GM18502 (cell line): Measurements from ENCODE around the gene BCO1.

ENCODE experiments used
- ATAC-seq: cut with Tn5 transposase; IDR thresholded peaks from one replicate; pipeline ENCODE4 v1.9.1; 2021; ENCODE audit warnings: mild to moderate bottlenecking; ENCODE audit not compliant: unreplicated experiment, poor library complexity

BCO1 gene

DNA sequence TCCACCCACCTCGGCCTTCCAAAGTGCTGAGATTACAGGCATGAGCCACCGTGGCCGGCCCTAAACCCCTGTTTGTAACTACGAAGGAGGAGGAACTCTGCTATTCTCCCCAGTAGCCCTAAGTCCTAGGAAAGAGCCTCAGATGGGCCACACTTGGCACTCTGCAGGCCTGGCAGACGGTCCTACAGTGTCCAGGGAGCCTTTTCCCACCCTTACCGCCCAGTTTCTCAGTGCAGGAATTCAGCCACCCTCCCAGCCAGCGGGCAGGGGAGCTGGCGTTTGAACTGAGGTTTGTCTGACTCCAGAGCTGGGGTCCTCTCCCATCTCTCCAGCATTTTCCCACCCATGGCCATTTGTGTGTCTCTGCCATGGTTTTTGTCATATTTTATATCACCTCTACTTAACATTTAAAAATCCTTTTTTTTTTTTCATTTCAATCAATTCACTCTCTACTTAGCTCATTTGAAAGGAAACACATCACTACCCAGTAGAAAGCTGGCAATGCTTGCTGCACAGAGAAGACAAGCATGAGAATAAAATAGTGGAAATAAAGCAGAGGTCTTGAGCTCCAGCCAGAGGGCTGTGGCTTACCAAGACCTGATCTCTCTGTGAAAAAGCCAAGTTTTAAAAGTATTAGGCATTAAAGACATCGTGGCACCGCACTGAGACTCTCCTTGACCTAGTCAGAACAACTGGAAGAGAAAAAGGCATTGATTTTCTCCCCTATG is 34.9 kb downstream of the BCO1 start:
- ATAC-seq: no peak

GRCh38 chr16:81275064-81275532 is 36.6 kb downstream of the BCO1 start:
- no peak for ATAC-seq

DNA sequence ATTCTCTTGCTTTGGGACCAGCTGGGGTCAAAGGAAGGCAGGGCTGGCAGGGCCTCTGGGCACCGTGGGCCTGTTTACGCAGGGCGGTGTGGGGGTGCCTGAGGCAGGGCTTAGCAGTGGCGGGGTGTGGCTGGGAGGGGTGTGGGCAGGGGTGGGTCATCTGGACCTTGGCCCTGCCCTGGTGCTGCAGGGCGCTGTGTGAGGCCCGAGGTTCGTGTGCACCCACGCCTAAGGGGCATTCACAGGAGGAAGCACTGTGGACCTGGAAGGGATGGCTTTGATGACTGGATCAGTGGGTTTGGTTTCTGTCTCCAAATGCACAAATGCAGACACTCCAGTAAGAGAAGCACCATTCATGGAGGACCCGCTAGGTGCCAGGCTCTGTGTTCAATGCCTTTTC is 37.3 kb downstream of the BCO1 start:
- no peak for ATAC-seq

- ATAC-seq: no peak
Measured at GRCh38 chr16:81276323-81276722, 37.8 kb downstream of the BCO1 start.

DNA sequence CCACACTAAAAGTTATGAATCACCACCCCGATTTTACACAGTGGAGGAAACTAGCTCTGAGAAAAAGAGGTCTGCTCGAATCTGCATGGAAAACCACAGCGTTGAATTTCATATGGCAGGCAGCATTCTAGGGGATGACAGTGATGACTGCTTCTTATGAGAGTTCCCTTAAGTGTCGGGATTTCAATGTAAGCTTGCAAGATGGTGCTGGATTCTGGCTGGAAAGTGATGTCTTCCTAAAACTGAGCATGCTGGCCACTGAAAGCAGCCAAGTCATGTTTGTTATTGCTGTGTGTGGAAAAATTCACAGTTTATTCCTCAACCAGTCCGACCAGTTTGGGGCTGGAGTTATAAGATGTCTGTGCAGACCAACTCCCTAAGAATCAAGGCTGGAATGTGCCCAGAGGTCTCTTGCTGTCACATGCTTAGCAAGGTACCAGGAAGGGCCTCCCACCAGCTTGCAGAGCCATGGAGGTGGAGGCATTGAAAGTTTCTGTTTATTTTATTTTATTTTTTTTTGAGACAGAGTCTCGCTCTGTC is 39.1 kb downstream of the BCO1 start:
- ATAC-seq: no peak

GRCh38 chr16:81278526-81278925 is 40.0 kb downstream of the BCO1 start:
- ATAC-seq: no peak

DNA sequence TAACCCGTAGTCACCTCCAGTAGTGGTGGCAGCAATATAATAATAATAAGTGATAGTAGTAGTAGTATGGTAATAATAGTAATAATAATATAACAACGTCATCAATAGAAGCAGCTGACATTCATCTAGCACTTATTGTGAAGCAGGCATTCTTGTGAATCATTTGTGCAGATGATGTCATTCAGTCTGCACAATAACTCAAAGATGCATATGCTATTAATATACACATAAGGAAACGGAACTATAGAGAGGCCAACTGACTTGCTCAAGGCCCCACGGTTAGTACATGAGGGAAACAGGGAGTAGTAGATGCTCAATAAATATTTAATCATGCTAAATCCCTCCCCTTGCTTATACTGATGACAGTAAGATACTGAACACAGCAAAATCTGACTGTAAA is 40.9 kb downstream of the BCO1 start:
- ATAC-seq: no peak

DNA sequence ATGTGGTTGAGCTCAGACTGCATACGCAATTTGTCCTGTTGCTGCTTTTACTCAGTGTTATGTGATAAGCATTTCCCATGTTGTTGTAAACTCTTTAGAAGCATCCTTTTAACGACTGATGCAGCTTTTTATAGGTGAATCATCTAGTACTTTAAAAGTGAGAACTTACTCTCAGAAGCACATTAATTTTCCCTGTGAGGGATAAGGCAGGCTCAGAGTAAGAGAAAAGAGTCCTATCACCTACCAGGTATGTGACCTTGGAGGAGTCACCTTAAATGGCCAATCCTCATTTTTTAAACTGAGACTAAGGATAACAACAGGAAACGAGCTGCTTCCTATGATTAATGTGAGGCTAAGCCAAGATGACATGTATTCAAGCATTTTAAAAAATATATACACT is 41.9 kb downstream of the BCO1 start:
- ATAC-seq: no peak

DNA sequence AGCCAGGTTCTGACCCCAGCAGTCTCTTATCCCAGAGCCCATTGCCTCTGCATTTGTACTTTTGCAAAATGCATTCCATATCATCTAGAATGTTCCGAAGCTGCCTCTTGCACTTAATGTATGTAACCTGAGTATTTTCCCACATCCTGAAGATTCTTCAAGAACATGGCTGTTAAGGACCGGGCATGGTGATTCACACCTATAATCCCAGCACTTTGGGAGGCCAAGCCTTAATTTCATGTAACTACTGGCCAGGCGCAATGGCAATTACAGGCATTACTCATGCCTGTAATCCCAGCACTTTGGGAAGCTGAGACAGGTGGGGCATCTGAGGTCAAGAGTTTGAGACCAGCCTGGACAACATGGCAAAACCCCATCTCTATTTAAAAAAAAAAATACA is 44.6 kb downstream of the BCO1 start:
- ATAC-seq: no peak

GRCh38 chr16:81284995-81285600 is 46.6 kb downstream of the BCO1 start:
- ATAC-seq: no peak

DNA sequence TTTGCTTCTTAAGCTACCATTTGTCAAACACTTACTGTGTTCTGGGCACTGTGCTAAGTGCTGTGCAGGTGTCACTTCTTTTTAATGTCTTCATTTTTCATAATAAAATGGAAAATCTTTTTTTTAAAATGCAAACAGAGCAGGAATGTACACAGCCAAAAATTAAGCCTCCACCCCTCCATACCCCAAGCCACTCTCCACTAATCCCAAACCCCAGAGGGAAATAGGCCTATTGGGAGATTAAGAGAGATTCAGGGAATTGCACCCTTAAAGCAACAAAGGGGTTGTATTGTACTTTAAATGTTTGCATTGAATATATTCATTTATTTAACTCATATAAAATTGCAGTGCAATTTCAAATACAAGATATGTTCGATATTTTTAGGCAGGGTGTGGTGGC is 47.7 kb downstream of the BCO1 start:
- no peak for ATAC-seq

GRCh38 chr16:81291117-81291516 is 52.6 kb downstream of the BCO1 start:
- no peak for ATAC-seq

GRCh38 chr16:81292936-81293335 is 54.4 kb downstream of the BCO1 start:
- no peak for ATAC-seq

GRCh38 chr16:81293909-81294802 is 55.7 kb downstream of the BCO1 start:
- no peak for ATAC-seq

GRCh38 chr16:81296631-81297030 is 58.1 kb downstream of the BCO1 start:
- no peak for ATAC-seq

GRCh38 chr16:81307770-81308169 is 69.3 kb downstream of the BCO1 start:
- ATAC-seq: no peak

- no peak for ATAC-seq
Measured at GRCh38 chr16:81310045-81310644, 71.7 kb downstream of the BCO1 start.

- ATAC-seq: no peak
Measured at GRCh38 chr16:81311762-81312161, 73.3 kb downstream of the BCO1 start.

DNA sequence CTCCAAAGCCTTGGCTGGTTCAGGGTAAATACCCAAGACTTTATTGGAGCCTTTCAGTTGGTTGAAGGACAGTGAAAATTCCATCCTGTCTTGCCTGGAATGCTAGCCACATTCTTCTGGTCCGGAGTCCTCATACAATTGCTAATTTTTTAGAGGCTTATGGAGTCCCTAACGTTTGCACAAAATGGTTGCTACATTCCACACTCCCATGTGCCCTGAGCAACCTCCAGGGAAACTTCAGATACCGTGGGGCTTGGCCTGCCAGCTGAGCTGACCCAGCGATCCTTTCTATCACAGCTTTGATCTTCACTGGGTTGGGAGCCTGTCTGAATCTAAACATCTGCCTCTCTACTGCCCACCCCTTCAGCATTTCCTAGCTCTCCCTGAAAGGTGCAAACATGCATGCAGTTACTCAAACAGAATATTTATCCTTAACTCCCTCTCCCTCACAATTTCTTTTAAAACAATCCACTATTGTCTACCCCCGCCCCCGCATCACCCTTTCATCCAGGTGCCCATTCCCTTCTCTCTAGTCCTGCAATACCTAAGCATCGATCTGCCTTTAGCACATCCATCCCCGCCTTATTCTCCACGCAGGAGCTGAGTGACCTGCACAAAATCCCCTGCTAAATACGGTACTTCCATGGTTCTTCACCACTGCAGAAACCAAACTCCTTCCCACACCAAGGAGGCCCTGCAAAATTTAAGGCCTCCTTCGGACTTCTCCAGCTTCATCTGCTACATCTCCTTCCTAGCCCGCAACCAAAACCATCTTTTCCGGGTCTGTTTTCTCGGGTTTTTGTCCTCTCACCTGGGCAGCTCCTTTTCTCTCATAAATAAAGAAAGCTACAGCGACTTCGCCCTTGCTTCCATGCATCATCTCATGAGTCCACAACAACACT is 75.5 kb downstream of the BCO1 start:
- ATAC-seq: no peak
